Keratinocyte (primary cell): ENCODE data around the gene WBP2NL.

ENCODE experiments used
- CTCF ChIP-seq, 3 experiments: IDR thresholded peaks in 1 of 3; conservative IDR thresholded peaks in 1 of 3; optimal IDR thresholded peaks in 1 of 3; 2 replicates in 2 of 3; 3 replicates in 1 of 3; pipeline versions ENCODE3 to v1.5.1; 2011; ENCODE audit warnings: low read length in 3 of 3, mild to moderate bottlenecking in 3 of 3, moderate library complexity in 2 of 3, control low read depth in 1 of 3, inconsistent platforms in 1 of 3; ENCODE audit not compliant: insufficient read depth in 2 of 3; ENCODE audit errors: extremely low read depth in 1 of 3
- EZH2 ChIP-seq: IDR thresholded peaks from one replicate; pipeline ENCODE4 v1.6.1; 2012; ENCODE audit warnings: inconsistent platforms, mild to moderate bottlenecking, low read length, moderate library complexity

- TF ChIP-seq CTCF (optimal IDR thresholded peaks at IDR 0.05 in 1 of 3, IDR thresholded peaks at IDR 0.05 in 1 of 3, conservative IDR thresholded peaks at IDR 0.05 in 1 of 3; ENCODE audit: extremely low read depth in 1 of 3, insufficient read depth in 2 of 3, low read length in 3 of 3) (no peak), EZH2 (no peak)
Observed at GRCh38 chr22:42076764-42077485, 78.3 kb downstream of the WBP2NL start.
